Fibroblast of lung (primary cell): ENCODE results near the gene TANC1. TPM values are rescaled to one million over a fixed set of nuclear protein-coding genes. Genes with fewer than 3 reads are reported as not detected.

Source experiments
- DNase-seq, 2 donors: peaks; one replicate each; pipeline versions ENCODE4 v3.0.0 to v3.0.0-alpha.2; 2010; ENCODE audit warnings: low read depth in 2 of 2
- H2AFZ ChIP-seq: 2 replicates; pipeline ENCODE4 v1.5.1; 2012; ENCODE audit warnings: low read length, control low read depth, inconsistent platforms
- H3K27ac ChIP-seq: 2 replicates; pipeline ENCODE4 v1.5.1; 2011; ENCODE audit warnings: low read length, control low read depth; ENCODE audit not compliant: insufficient read depth
- H3K27me3 ChIP-seq: 2 replicates; pipeline ENCODE4 v1.5.1; 2011; ENCODE audit warnings: mild to moderate bottlenecking, low read length; ENCODE audit not compliant: control insufficient read depth, insufficient read depth
- H3K36me3 ChIP-seq: 2 replicates; pipeline ENCODE4 v1.5.1; 2011; ENCODE audit warnings: low read length; ENCODE audit not compliant: control insufficient read depth, insufficient read depth
- H3K4me1 ChIP-seq: 2 replicates; pipeline ENCODE4 v1.5.1; 2011; ENCODE audit warnings: low read length; ENCODE audit not compliant: control insufficient read depth, insufficient read depth; ENCODE audit errors: extremely low read depth
- H3K4me2 ChIP-seq: 2 replicates; pipeline ENCODE4 v1.5.1; 2011; ENCODE audit warnings: low read length, control low read depth; ENCODE audit not compliant: insufficient read depth; ENCODE audit errors: extremely low read depth
- H3K4me3 ChIP-seq, 4 experiments: fragments of 200-600 bp in 1 of 4; sonication (generic) in 1 of 4; replicated peaks in 1 of 4; 2 replicates each; pipeline ENCODE4 v1.5.1; 2011 to 2016; ENCODE audit warnings: low read length in 4 of 4, low read depth in 3 of 4, mild to moderate bottlenecking in 3 of 4, control low read depth in 2 of 4, inconsistent platforms in 1 of 4, mixed read lengths in 1 of 4; ENCODE audit not compliant: insufficient read depth in 1 of 4; ENCODE audit errors: control extremely low read depth in 1 of 4
- H3K79me2 ChIP-seq: 2 replicates; pipeline ENCODE4 v1.5.1; 2012; ENCODE audit warnings: mild to moderate bottlenecking, low read length, inconsistent platforms; ENCODE audit not compliant: control insufficient read depth, insufficient read depth
- H3K9ac ChIP-seq: 2 replicates; pipeline ENCODE4 v1.5.1; 2011; ENCODE audit warnings: mild to moderate bottlenecking, low read length, control low read depth; ENCODE audit not compliant: insufficient read depth
- H3K9me3 ChIP-seq: 2 replicates; pipeline ENCODE4 v1.5.1; 2012; ENCODE audit warnings: low read depth, low read length; ENCODE audit not compliant: control insufficient read depth, insufficient read depth
- H4K20me1 ChIP-seq: 2 replicates; pipeline ENCODE4 v1.5.1; 2011; ENCODE audit warnings: low read length; ENCODE audit not compliant: control insufficient read depth, insufficient read depth; ENCODE audit errors: extremely low read depth
- EZH2 ChIP-seq: IDR thresholded peaks from 2 replicates; pipeline ENCODE4 v1.5.1; 2012; ENCODE audit warnings: low read length, control low read depth, mild to moderate bottlenecking; ENCODE audit errors: missing control alignments
- polyA plus RNA-seq, 2 donors: library from polyadenylated mRNA; depleted of rRNA in 1 of 2; stranded (reverse) in 1 of 2; unstranded in 1 of 2; fragments of >200 nt; gene quantifications; 2 replicates each; pipeline ENCODE4 v1.2.1, GENCODE V29; 2011 to 2012; ENCODE audit warnings: missing spikeins in 1 of 2
- total RNA-seq: library from RNA; depleted of rRNA; stranded (reverse); fragments of >200 nt; gene quantifications from 2 replicates; pipeline ENCODE4 v1.2.1, GENCODE V29; 2014
- TF ChIP-seq, protein P1 (sequence below), 2 donors: IDR thresholded peaks in 1 of 2; conservative IDR thresholded peaks in 1 of 2; 1 replicate in 1 of 2; 2 replicates in 1 of 2; pipeline ENCODE4 v1.5.1; 2011 to 2012; ENCODE audit warnings: low read length in 2 of 2, control low read depth in 1 of 2, inconsistent platforms in 1 of 2, low read depth in 1 of 2, mild to moderate bottlenecking in 1 of 2

Gene TANC1
- total and polyA plus RNA-seq, 2 donors (not counting 1 experiment from before 2014, with no cell fraction given), result 32.7 to 41.9 TPM

DNA sequence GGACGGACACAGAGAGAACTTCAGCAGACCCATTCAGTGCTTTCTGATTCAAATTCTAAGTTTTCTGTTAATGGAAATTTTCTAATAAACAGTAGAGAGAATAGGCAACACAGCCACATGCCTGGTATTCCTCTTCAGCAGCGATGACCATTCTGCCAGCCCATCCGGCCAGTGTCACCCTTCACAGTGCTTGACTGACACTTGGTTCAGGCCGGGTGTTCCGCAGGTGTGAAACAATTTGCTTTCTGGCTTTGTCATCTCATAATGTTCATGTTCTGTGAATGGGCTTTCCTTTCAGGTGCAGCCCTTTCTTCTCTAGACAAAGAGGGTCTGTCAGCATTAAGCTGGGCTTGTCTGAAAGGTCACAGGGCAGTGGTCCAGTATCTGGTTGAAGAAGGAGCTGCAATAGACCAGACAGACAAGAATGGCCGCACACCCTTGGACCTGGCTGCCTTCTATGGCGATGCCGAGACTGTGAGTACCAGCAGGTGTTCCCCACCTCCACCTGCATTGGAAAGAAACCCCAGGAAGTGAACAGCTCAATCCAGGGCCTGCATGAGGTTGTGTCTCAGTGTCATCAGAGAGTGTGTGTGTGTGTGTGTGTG, 251.1 kb downstream of the TANC1 start:
- Histone ChIP-seq H3K27ac (no peak overlapping the region), H3K4me2 (no peak overlapping the region), H3K27me3 (no peaks in the 10 kb centered on the region), H3K9ac (no peak overlapping the region), H3K4me1 (no peaks in the 10 kb centered on the region), H2AFZ (no peak overlapping the region), H3K4me3 (no peak overlapping the region), H3K79me2 (no peaks in the 10 kb centered on the region), H3K36me3 (peaks cover 19% of the 10 kb centered on the region), H3K9me3 (no peaks in the 10 kb centered on the region), H4K20me1 (no peaks in the 10 kb centered on the region)
- DNase-seq, result no peak
- TF ChIP-seq EZH2, result no peak
- TF ChIP-seq, protein P1, sequence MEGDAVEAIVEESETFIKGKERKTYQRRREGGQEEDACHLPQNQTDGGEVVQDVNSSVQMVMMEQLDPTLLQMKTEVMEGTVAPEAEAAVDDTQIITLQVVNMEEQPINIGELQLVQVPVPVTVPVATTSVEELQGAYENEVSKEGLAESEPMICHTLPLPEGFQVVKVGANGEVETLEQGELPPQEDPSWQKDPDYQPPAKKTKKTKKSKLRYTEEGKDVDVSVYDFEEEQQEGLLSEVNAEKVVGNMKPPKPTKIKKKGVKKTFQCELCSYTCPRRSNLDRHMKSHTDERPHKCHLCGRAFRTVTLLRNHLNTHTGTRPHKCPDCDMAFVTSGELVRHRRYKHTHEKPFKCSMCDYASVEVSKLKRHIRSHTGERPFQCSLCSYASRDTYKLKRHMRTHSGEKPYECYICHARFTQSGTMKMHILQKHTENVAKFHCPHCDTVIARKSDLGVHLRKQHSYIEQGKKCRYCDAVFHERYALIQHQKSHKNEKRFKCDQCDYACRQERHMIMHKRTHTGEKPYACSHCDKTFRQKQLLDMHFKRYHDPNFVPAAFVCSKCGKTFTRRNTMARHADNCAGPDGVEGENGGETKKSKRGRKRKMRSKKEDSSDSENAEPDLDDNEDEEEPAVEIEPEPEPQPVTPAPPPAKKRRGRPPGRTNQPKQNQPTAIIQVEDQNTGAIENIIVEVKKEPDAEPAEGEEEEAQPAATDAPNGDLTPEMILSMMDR (conservative IDR thresholded peaks at IDR 0.05 in 1 of 2, IDR thresholded peaks at IDR 0.05 in 1 of 2; ENCODE audit: low read depth in 1 of 2, low read length in 2 of 2), result no peak

- Histone ChIP-seq H3K27me3 (no peaks in the 10 kb centered on the region), H3K79me2 (no peaks in the 10 kb centered on the region), H2AFZ (no peak overlapping the region), H3K36me3 (peaks cover 9% of the 10 kb centered on the region), H3K4me3 (no peak overlapping the region), H3K27ac (no peak overlapping the region), H3K9ac (no peak overlapping the region), H3K4me1 (no peaks in the 10 kb centered on the region), H4K20me1 (no peaks in the 10 kb centered on the region), H3K4me2 (no peak overlapping the region), H3K9me3 (no peaks in the 10 kb centered on the region)
- DNase-seq, result no peak
- TF ChIP-seq, protein P1 (conservative IDR thresholded peaks at IDR 0.05 in 1 of 2, IDR thresholded peaks at IDR 0.05 in 1 of 2; ENCODE audit: low read depth in 1 of 2, low read length in 2 of 2), result no peak
- TF ChIP-seq EZH2, result no peak
Observed at GRCh38 chr2:159224061-159224813, 255.8 kb downstream of the TANC1 start.

DNA sequence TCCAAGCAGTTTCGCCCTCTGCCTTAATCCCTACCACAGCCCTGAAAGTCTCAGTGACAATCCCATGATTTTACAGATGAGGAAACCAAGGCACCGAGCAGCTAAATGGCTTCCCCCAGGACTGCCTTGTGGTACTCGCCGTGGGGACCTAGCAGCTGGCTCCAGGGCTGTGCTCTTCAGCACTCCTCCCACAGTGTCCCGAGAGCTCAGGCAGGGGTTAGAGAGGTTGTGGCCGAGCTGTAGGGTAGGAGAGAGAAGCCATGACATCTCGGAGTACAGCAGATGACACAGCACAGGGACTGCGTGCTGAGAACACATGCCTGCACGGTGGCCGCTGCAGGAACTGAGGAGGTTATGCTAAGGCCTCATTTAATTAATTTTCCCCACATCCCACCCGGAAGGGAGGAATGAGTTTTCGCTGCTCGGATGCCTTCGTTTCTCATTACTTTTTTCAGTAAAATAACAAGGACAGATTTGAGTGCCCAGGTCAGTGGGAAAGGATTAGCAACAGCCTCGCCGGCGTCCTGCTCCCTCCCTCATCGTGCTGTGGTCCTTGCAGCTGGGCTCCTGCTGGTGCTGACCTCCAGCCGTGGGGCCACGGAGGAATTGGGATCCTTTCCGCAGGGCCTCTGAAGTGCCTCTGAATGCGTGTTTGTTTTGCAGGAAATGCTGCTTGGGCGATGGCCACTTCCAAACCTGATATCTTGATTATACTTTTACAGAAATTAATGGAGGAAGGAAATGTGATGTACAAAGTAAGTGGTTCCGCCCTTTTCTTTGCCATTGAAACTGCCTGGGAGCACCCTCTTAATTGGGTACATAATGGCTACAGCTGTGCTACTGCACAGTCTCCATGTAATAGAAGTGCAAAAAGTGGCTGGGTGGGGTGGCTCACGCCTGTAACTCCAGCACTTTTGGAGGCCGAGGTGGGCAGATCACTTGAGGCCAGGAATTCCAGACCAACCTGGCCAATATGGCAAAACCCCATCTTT, 256.9 kb downstream of the TANC1 start:
- no peak overlapping the region for H2AFZ ChIP-seq
- no peaks in the 10 kb centered on the region for H3K27me3 ChIP-seq
- no peak for DNase-seq
- H3K79me2 ChIP-seq, result no peaks in the 10 kb centered on the region
- no peak overlapping the region for H3K4me2 ChIP-seq
- TF ChIP-seq, protein P1 (conservative IDR thresholded peaks at IDR 0.05 in 1 of 2, IDR thresholded peaks at IDR 0.05 in 1 of 2; ENCODE audit: low read depth in 1 of 2, low read length in 2 of 2), result no peak
- TF ChIP-seq EZH2, result no peak
- no peaks in the 10 kb centered on the region for H4K20me1 ChIP-seq
- no peaks in the 10 kb centered on the region for H3K9me3 ChIP-seq
- no peaks in the 10 kb centered on the region for H3K4me1 ChIP-seq
- H3K9ac ChIP-seq, result no peak overlapping the region
- no peak overlapping the region for H3K4me3 ChIP-seq
- H3K27ac ChIP-seq, result no peak overlapping the region
- H3K36me3 ChIP-seq, result peaks cover 7% of the 10 kb centered on the region
